ENCODE measurements around the gene SYTL5.

Gene SYTL5

DNA sequence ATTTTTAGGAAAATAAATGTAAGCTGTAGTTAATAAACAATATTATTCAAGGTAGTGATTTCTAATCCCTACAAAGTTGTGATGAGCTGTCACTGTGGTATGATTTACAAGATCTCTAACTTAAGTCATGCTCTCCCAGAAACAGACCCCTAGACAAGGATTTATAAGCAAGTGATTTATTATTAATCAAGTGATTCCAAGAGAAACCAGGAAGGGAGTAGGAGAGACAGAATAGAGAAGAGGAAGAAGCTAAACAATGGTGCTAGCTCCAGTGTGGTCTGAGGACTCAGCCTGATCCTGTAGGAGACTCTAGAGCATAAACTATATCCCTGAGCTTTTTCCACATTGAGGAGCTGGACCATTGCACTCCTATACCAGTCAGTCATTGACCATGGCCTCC is 73.1 kb downstream of the SYTL5 start:
- no peak for DNase-seq (ENCODE audit: low spot score)
- TF ChIP-seq, protein P1, sequence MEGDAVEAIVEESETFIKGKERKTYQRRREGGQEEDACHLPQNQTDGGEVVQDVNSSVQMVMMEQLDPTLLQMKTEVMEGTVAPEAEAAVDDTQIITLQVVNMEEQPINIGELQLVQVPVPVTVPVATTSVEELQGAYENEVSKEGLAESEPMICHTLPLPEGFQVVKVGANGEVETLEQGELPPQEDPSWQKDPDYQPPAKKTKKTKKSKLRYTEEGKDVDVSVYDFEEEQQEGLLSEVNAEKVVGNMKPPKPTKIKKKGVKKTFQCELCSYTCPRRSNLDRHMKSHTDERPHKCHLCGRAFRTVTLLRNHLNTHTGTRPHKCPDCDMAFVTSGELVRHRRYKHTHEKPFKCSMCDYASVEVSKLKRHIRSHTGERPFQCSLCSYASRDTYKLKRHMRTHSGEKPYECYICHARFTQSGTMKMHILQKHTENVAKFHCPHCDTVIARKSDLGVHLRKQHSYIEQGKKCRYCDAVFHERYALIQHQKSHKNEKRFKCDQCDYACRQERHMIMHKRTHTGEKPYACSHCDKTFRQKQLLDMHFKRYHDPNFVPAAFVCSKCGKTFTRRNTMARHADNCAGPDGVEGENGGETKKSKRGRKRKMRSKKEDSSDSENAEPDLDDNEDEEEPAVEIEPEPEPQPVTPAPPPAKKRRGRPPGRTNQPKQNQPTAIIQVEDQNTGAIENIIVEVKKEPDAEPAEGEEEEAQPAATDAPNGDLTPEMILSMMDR (IDR thresholded peaks at IDR 0.05; ENCODE audit: extremely low read depth, insufficient read depth, missing control alignments), result no peak
- in situ Hi-C loops (cut with MboI; ENCODE audit: low pct_unique_long_range_greater_than_20kb, low sequenced_read_pairs, unreplicated experiment), result no loop called here

DNA sequence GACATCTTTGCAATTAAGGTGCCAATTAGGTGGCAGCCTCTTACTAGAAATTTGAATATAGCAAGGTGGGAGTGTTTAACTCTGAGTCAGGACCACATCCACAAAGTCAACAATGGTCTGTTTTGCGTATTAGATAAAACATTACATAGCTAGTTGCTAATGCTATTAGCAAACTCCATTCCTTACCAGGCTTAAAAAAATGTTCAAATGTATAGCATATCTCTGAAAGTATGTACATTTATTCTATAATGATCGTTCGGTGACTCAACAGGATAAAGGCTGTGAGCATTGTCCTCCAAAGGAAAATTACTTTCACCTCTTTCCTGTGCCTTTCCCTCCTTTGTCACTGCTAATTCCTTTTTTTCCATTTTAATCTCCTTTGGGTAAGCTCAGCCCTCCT is 74.5 kb downstream of the SYTL5 start:
- TF ChIP-seq, protein P1 (IDR thresholded peaks at IDR 0.05; ENCODE audit: extremely low read depth, insufficient read depth, missing control alignments), result no peak
- in situ Hi-C loops (cut with MboI; ENCODE audit: low pct_unique_long_range_greater_than_20kb, low sequenced_read_pairs, unreplicated experiment), result no loop called here
- DNase-seq (ENCODE audit: low spot score), result no peak

DNA sequence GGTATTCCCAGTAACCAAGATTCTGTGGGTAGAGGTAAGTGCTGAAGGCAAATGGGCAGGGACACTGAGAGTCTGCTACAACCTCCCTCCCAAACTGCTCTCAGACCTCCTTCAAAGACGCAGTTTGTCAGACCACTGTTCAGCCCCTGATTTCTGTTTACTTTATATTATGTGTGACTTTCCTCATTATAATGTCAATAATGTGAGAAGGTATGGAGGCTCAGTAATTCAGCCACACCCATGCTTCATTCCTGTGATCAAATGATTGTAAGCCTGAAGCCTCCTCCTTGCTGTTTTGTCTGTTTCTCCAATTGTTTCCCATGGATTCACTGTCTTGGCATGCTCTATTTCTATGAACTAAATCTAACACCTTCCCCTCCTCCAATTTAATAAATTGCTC is 75.6 kb downstream of the SYTL5 start:
- in situ Hi-C loops (cut with MboI; ENCODE audit: low pct_unique_long_range_greater_than_20kb, low sequenced_read_pairs, unreplicated experiment), result no loop called here
- DNase-seq (ENCODE audit: low spot score), result no peak
- TF ChIP-seq, protein P1 (IDR thresholded peaks at IDR 0.05; ENCODE audit: extremely low read depth, insufficient read depth, missing control alignments), result no peak

DNA sequence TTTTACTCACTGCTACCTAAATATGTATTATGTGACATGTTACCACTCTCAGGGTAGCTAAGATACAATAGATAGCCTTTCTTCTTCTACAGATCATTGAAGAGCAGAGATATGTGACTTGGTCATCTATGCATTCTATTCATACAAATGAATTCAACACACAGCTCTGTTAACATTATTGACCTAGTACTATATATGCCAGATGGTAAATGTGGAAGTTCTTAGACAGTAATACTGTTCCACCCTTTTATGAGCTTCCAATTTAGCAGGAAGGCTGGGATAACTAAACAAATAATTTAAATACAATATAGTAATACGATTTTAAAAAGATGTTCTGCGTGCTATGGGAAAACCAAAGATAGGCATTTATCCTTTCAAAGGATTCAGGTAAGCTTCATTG is 76.0 kb downstream of the SYTL5 start:
- TF ChIP-seq, protein P1 (IDR thresholded peaks at IDR 0.05; ENCODE audit: extremely low read depth, insufficient read depth, missing control alignments), result no peak
- in situ Hi-C loops (cut with MboI; ENCODE audit: low pct_unique_long_range_greater_than_20kb, low sequenced_read_pairs, unreplicated experiment), result no loop called here
- no peak for DNase-seq (ENCODE audit: low spot score)

DNA sequence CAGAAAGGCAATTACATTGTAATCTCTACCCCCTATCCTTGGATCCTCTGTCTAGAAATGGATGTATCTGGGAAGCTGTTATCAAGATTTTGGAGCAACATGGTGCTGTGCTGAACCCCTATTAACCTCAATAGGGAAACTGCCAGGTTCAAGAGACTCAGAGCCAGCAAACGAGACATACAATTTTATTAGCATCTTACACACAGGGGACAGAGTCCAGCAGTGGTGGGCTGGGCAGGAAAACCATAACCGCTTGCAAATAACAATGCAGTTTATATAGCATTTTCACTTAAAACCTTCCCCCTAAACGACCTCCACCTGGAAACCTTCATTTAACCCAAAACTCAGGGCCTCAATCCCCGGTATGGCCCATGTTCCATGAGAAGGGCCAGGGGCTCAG is 79.5 kb downstream of the SYTL5 start:
- in situ Hi-C loops (cut with MboI; ENCODE audit: low pct_unique_long_range_greater_than_20kb, low sequenced_read_pairs, unreplicated experiment), result no loop called here
- TF ChIP-seq, protein P1 (IDR thresholded peaks at IDR 0.05; ENCODE audit: extremely low read depth, insufficient read depth, missing control alignments), result no peak
- no peak for DNase-seq (ENCODE audit: low spot score)

DNA sequence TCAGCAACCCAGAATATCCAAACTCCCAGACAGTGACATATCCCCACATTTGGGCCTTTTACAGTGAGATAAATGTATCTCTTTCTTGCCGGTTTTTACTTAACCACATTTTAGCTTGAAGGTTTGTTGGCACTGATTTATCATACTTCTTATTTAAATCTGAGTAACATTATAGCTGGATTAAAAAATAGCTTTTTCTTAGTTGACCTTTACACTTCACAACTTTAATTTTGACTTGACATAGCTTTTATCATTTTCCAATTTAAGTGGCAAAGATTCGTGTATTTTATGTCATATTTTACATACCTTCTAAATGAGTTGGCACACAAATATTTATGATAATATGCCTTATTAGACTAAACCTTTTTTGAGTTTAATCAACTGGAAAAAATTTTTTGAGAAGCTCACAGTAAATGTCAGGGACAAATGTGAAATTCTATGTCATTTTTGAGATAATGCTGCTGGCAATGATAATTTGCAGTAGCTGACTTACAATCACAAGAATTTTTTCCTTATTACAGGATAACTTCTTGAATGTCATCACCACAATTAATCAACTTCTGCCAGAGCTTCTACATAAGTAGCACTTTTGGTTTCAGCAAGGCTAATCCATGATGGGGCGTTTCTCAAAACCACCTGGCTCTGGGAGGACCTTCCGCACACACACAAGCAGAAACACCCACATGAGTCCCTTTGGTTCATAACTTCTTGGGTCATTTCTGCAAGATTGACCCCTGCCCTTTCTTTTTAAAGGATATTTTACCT is 80.3 kb downstream of the SYTL5 start:
- DNase-seq (ENCODE audit: low spot score), result no peak
- TF ChIP-seq, protein P1 (IDR thresholded peaks at IDR 0.05; ENCODE audit: extremely low read depth, insufficient read depth, missing control alignments), result no peak
- in situ Hi-C loops (cut with MboI; ENCODE audit: low pct_unique_long_range_greater_than_20kb, low sequenced_read_pairs, unreplicated experiment), result no loop called here
